Naive thymus-derived CD8-positive, alpha-beta T cell (primary cell): Measurements from ENCODE around the gene TBKBP1. TPM values are rescaled to one million over a fixed set of nuclear protein-coding genes. Genes with fewer than 3 reads are reported as not detected.
A peak's percentile ranks its signal among the peaks of the same experiment; 100 is the strongest.

ENCODE experiments used
- ATAC-seq, 2 donors: fragments of 150-1000 bp; cut with Tn5 transposase in 1 of 2; sonication (Bioruptor Pico), chemical (Tn5 transposase) in 1 of 2; 1 replicate in 1 of 2; 2 replicates in 1 of 2; pipeline ENCODE4 v1.10.0; 2021; ENCODE audit warnings: mild to moderate bottlenecking in 2 of 2, moderate library complexity in 2 of 2
- POLR2A ChIA-PET: fragments of 350-600 bp; sonication (Branson Sonifier 250); formaldehyde crosslinking; loops from one replicate; lab custom pipeline; 2021; ENCODE audit warnings: antibody characterized with exemption; lab: Charles Lee
- DNase-seq, 10 donors: peaks; one replicate each; pipeline versions ENCODE4 v3.0.0 to v3.0.0-alpha.2; 2020 to 2022
- H3K27ac Mint-ChIP-seq, 10 donors: one replicate each; pipeline ENCODE4 v1.8.0; 2020 to 2022; ENCODE audit warnings: mild to moderate bottlenecking in 10 of 10, mixed read lengths in 10 of 10, moderate library complexity in 4 of 10, inconsistent platforms in 1 of 10
- H3K27me3 Mint-ChIP-seq, 5 donors: one replicate each; pipeline ENCODE4 v1.8.0; 2021 to 2022; ENCODE audit warnings: mixed read lengths in 5 of 5
- H3K36me3 Mint-ChIP-seq, 3 donors: one replicate each; pipeline ENCODE4 v1.8.0; 2020 to 2022; ENCODE audit warnings: mixed read lengths in 3 of 3, mild to moderate bottlenecking in 2 of 3, inconsistent platforms in 1 of 3
- H3K4me1 Mint-ChIP-seq, 4 donors: one replicate each; pipeline ENCODE4 v1.8.0; 2021 to 2022; ENCODE audit warnings: mixed read lengths in 4 of 4
- H3K4me3 Mint-ChIP-seq, 10 donors: one replicate each; pipeline ENCODE4 v1.8.0; 2020 to 2022; ENCODE audit warnings: mild to moderate bottlenecking in 10 of 10, mixed read lengths in 10 of 10, moderate library complexity in 6 of 10, inconsistent platforms in 1 of 10
- H3K9me3 Mint-ChIP-seq, 9 donors: one replicate each; pipeline ENCODE4 v1.8.0; 2020 to 2022; ENCODE audit warnings: mixed read lengths in 9 of 9, mild to moderate bottlenecking in 3 of 9, inconsistent platforms in 1 of 9, moderate library complexity in 1 of 9
- polyA plus RNA-seq, 3 donors: library from polyadenylated mRNA; unstranded; fragments of 300-500 nt; fragmentation: Illumina TruSeq; gene quantifications; one replicate each; pipeline ENCODE4 v1.2.3, GENCODE V29; 2021
- total RNA-seq, 8 experiments: library from RNA in 2 of 8; stranded (reverse) in 2 of 8; gene quantifications; one replicate each; pipeline ENCODE4 v1.2.3 and lab custom pipeline; 2021 to 2026

The TBKBP1 gene
- total and polyA plus RNA-seq, 5 experiments from 2014 or later: 0.07 to 3.1 (median 1.0) TPM; not detected in 1

GRCh38 chr17:47660064-47660492, 33.9 kb upstream of the TBKBP1 start:
- peaks cover 9 to 87% (median 37%) of the 10 kb centered on the region in 3 donors for H3K36me3 Mint-ChIP-seq
- ATAC-seq: peak; percentile 83 to 89
- POLR2A ChIA-PET: interaction anchor here (7.0 kb wide), 1 partner anchor 10 kb away, joined by 88 read pairs; the partner anchor contains the start of gene KPNB1
- H3K27ac Mint-ChIP-seq: peak overlapping the region; percentile 53 to 98 (median 92)
- peaks cover 19 to 52% (median 39%) of the 10 kb centered on the region in 4 donors for H3K4me1 Mint-ChIP-seq
- peak overlapping the region; percentile 59 to 91 (median 80) for H3K4me3 Mint-ChIP-seq
- no peaks in the 10 kb centered on the region for H3K9me3 Mint-ChIP-seq
- no peaks in the 10 kb centered on the region for H3K27me3 Mint-ChIP-seq
- peak in 3 of 10 donors; percentile 56 to 69 (median 61) for DNase-seq

GRCh38 chr17:47663912-47664623, 29.9 kb upstream of the TBKBP1 start:
- POLR2A ChIA-PET: interaction anchor here (0.6 to 7.0 kb wide), 3 partner anchors 14 to 440 kb away, joined by 3 to 88 read pairs (median 3); partner anchors contain the start of gene KPNB1
- peak; percentile 24 to 75 (median 58) for DNase-seq
- peak overlapping the region in 1 of 10 donors; percentile 2 for H3K4me3 Mint-ChIP-seq
- H3K27ac Mint-ChIP-seq: peak overlapping the region in 9 of 10 donors; percentile 27 to 88 (median 70)
- peak; percentile 63 to 73 for ATAC-seq
- H3K27me3 Mint-ChIP-seq: no peaks in the 10 kb centered on the region
- no peaks in the 10 kb centered on the region for H3K9me3 Mint-ChIP-seq
- H3K4me1 Mint-ChIP-seq: peaks cover 10 to 31% (median 20%) of the 10 kb centered on the region in 4 donors
- H3K36me3 Mint-ChIP-seq: peaks cover 4 to 88% (median 26%) of the 10 kb centered on the region in 3 donors

GRCh38 chr17:47664624-47664941, 29.4 kb upstream of the TBKBP1 start:
- peaks cover 6 to 91% (median 26%) of the 10 kb centered on the region in 3 donors for H3K36me3 Mint-ChIP-seq
- no peak for ATAC-seq
- H3K27ac Mint-ChIP-seq: peak overlapping the region in 8 of 10 donors; percentile 27 to 88 (median 68)
- peak overlapping the region in 1 of 10 donors; percentile 2 for H3K4me3 Mint-ChIP-seq
- no peaks in the 10 kb centered on the region for H3K9me3 Mint-ChIP-seq
- POLR2A ChIA-PET: interaction anchor here (0.8 to 7.0 kb wide), 2 partner anchors 15 to 33 kb away, joined by 3 to 88 read pairs; partner anchors contain the start of gene KPNB1
- peaks cover 10 to 29% (median 21%) of the 10 kb centered on the region in 4 donors for H3K4me1 Mint-ChIP-seq
- no peak for DNase-seq
- no peaks in the 10 kb centered on the region for H3K27me3 Mint-ChIP-seq

- Mint-ChIP-seq H3K9me3 (no peaks in the 10 kb centered on the region), H3K36me3 (peaks cover 12 to 95% (median 34%) of the 10 kb centered on the region in 3 donors), H3K27me3 (no peaks in the 10 kb centered on the region), H3K27ac (peak overlapping the region in 2 of 10 donors; percentile 46 to 74), H3K4me3 (no peak overlapping the region), H3K4me1 (peaks cover 9 to 31% (median 20%) of the 10 kb centered on the region in 4 donors)
- ATAC-seq: no peak
- POLR2A ChIA-PET: interaction anchor here (1.0 to 2.8 kb wide), 2 partner anchors 16 to 27 kb away, joined by 3 to 14 read pairs; partner anchors contain the start of gene KPNB1
- DNase-seq: no peak
Observed at GRCh38 chr17:47665655-47666054, 28.3 kb upstream of the TBKBP1 start.

GRCh38 chr17:47669081-47669480, 24.9 kb upstream of the TBKBP1 start:
- no peak for ATAC-seq
- peak overlapping the region in 1 of 10 donors; percentile 80 for H3K27ac Mint-ChIP-seq
- no peak overlapping the region for H3K4me3 Mint-ChIP-seq
- DNase-seq: no peak
- H3K9me3 Mint-ChIP-seq: no peaks in the 10 kb centered on the region
- H3K27me3 Mint-ChIP-seq: no peaks in the 10 kb centered on the region
- peaks cover 18 to 97% (median 37%) of the 10 kb centered on the region in 3 donors for H3K36me3 Mint-ChIP-seq
- POLR2A ChIA-PET: interaction anchor here (1.0 kb wide), 1 partner anchor 19 kb away, joined by 3 read pairs; the partner anchor contains the start of gene KPNB1
- peaks cover 8 to 24% (median 18%) of the 10 kb centered on the region in 4 donors for H3K4me1 Mint-ChIP-seq

GRCh38 chr17:47670064-47670463, 23.9 kb upstream of the TBKBP1 start:
- Mint-ChIP-seq H3K9me3 (no peaks in the 10 kb centered on the region), H3K36me3 (peaks cover 18 to 97% (median 42%) of the 10 kb centered on the region in 3 donors), H3K4me3 (no peak overlapping the region), H3K4me1 (peaks cover 4 to 28% (median 14%) of the 10 kb centered on the region in 4 donors), H3K27me3 (no peaks in the 10 kb centered on the region), H3K27ac (peak overlapping the region in 9 of 10 donors; percentile 38 to 93 (median 70))
- no peak for DNase-seq
- POLR2A ChIA-PET: interaction anchor here (0.6 to 0.9 kb wide), 2 partner anchors 21 to 443 kb away, joined by 4 to 5 read pairs; no protein-coding TSS in a partner anchor
- peak in 1 of 2 donors; percentile 35 for ATAC-seq

GRCh38 chr17:47674499-47674898, 19.5 kb upstream of the TBKBP1 start:
- no peaks in the 10 kb centered on the region for H3K27me3 Mint-ChIP-seq
- ATAC-seq (no peak), DNase-seq (no peak)
- peaks cover 27 to 97% (median 43%) of the 10 kb centered on the region in 3 donors for H3K36me3 Mint-ChIP-seq
- POLR2A ChIA-PET: interaction anchor here (0.8 to 1.0 kb wide), 3 partner anchors 15 to 25 kb away, joined by 4 to 8 read pairs (median 7); partner anchors contain the start of gene KPNB1
- peak overlapping the region in 5 of 10 donors; percentile 16 to 68 (median 22) for H3K27ac Mint-ChIP-seq
- H3K4me3 Mint-ChIP-seq: no peak overlapping the region
- no peaks in the 10 kb centered on the region for H3K9me3 Mint-ChIP-seq
- H3K4me1 Mint-ChIP-seq: peaks cover 4 to 28% (median 11%) of the 10 kb centered on the region in 4 donors

GRCh38 chr17:47675380-47676198, 18.4 kb upstream of the TBKBP1 start:
- Mint-ChIP-seq H3K4me1 (peaks cover 0 to 22% (median 3%) of the 10 kb centered on the region in 4 donors), H3K9me3 (no peaks in the 10 kb centered on the region), H3K4me3 (no peak overlapping the region), H3K36me3 (peaks cover 20 to 97% (median 45%) of the 10 kb centered on the region in 3 donors), H3K27me3 (no peaks in the 10 kb centered on the region), H3K27ac (peak overlapping the region in 5 of 10 donors; percentile 16 to 89 (median 47))
- POLR2A ChIA-PET: interaction anchor here (0.8 kb wide), 1 partner anchor 14 kb away, joined by 8 read pairs; no protein-coding TSS in a partner anchor
- DNase-seq (no peak), ATAC-seq (no peak)

GRCh38 chr17:47676199-47676472, 17.8 kb upstream of the TBKBP1 start:
- ATAC-seq (no peak), DNase-seq (no peak)
- Mint-ChIP-seq H3K9me3 (no peaks in the 10 kb centered on the region), H3K27ac (no peak overlapping the region), H3K4me3 (no peak overlapping the region), H3K4me1 (peaks cover 0 to 22% (median 2%) of the 10 kb centered on the region in 4 donors), H3K36me3 (peaks cover 20 to 97% (median 46%) of the 10 kb centered on the region in 3 donors), H3K27me3 (no peaks in the 10 kb centered on the region)
- POLR2A ChIA-PET: no interaction called here

- Mint-ChIP-seq H3K36me3 (peaks cover 20 to 96% (median 46%) of the 10 kb centered on the region in 3 donors), H3K27me3 (no peaks in the 10 kb centered on the region), H3K27ac (peak overlapping the region in 1 of 10 donors; percentile 5), H3K4me1 (peaks cover 0 to 20% (median 2%) of the 10 kb centered on the region in 4 donors), H3K9me3 (no peaks in the 10 kb centered on the region), H3K4me3 (no peak overlapping the region)
- DNase-seq (no peak), ATAC-seq (no peak)
- POLR2A ChIA-PET: no interaction called here
Observed at GRCh38 chr17:47676510-47677165, 17.3 kb upstream of the TBKBP1 start.

GRCh38 chr17:47678196-47678595, 15.8 kb upstream of the TBKBP1 start:
- no peak for ATAC-seq
- peaks cover 20 to 96% (median 51%) of the 10 kb centered on the region in 3 donors for H3K36me3 Mint-ChIP-seq
- H3K27ac Mint-ChIP-seq: peak overlapping the region in 4 of 10 donors; percentile 2 to 56 (median 24)
- H3K9me3 Mint-ChIP-seq: no peaks in the 10 kb centered on the region
- no peak for DNase-seq
- H3K4me3 Mint-ChIP-seq: no peak overlapping the region
- H3K4me1 Mint-ChIP-seq: peaks cover 0 to 20% (median 2%) of the 10 kb centered on the region in 4 donors
- POLR2A ChIA-PET: interaction anchor here (0.6 to 0.8 kb wide), 2 partner anchors 29 to 660 kb away, joined by 3 to 4 read pairs; no protein-coding TSS in a partner anchor
- no peaks in the 10 kb centered on the region for H3K27me3 Mint-ChIP-seq
